GM21381 (cell line): ENCODE results near the gene RRBP1.

ENCODE experiments used
- ATAC-seq: cut with Tn5 transposase; IDR thresholded peaks from one replicate; pipeline ENCODE4 v1.9.1; 2021; ENCODE audit warnings: mild to moderate bottlenecking, moderate library complexity; ENCODE audit not compliant: unreplicated experiment

Gene RRBP1, protein sequence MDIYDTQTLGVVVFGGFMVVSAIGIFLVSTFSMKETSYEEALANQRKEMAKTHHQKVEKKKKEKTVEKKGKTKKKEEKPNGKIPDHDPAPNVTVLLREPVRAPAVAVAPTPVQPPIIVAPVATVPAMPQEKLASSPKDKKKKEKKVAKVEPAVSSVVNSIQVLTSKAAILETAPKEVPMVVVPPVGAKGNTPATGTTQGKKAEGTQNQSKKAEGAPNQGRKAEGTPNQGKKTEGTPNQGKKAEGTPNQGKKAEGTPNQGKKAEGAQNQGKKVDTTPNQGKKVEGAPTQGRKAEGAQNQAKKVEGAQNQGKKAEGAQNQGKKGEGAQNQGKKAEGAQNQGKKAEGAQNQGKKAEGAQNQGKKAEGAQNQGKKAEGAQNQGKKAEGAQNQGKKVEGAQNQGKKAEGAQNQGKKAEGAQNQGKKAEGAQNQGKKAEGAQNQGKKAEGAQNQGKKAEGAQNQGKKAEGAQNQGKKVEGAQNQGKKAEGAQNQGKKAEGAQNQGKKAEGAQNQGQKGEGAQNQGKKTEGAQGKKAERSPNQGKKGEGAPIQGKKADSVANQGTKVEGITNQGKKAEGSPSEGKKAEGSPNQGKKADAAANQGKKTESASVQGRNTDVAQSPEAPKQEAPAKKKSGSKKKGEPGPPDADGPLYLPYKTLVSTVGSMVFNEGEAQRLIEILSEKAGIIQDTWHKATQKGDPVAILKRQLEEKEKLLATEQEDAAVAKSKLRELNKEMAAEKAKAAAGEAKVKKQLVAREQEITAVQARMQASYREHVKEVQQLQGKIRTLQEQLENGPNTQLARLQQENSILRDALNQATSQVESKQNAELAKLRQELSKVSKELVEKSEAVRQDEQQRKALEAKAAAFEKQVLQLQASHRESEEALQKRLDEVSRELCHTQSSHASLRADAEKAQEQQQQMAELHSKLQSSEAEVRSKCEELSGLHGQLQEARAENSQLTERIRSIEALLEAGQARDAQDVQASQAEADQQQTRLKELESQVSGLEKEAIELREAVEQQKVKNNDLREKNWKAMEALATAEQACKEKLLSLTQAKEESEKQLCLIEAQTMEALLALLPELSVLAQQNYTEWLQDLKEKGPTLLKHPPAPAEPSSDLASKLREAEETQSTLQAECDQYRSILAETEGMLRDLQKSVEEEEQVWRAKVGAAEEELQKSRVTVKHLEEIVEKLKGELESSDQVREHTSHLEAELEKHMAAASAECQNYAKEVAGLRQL (N-terminal part only)

GRCh38 chr20:17682103-17682888, at the start of gene RRBP1:
Gene RRBP1 (minus strand): TSS chr20:17682242. CDS start chr20:17660507, 21,735 bp downstream.
- peak; percentile 82 for ATAC-seq

GRCh38 chr20:17731233-17731632, 49.2 kb upstream of the RRBP1 start:
- ATAC-seq = no peak

GRCh38 chr20:17730071-17730470, 48.0 kb upstream of the RRBP1 start:
- no peak for ATAC-seq

- no peak for ATAC-seq
Observed at GRCh38 chr20:17728074-17728473, 46.0 kb upstream of the RRBP1 start.

- no peak for ATAC-seq
Observed at GRCh38 chr20:17727351-17727750, 45.3 kb upstream of the RRBP1 start.

DNA sequence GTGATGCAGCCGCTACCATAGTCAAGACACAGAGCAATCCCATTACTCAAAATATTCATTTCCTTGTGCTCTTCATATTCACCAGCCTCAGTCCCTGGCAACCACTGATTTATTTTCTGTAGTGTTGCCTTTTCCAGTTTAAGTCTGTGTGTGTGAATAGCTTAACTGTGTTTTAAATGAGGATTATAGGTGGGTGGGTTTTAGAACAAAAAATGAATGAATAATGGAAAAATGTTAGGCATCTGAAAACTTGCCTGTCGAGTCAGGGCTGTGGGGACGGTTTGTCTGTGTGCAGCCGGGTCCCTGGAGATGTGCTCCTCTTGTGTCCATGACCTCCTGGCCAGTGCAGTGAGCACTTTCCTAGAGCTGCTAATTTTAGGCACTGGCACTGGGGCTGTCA, 44.9 kb upstream of the RRBP1 start:
- no peak for ATAC-seq

- ATAC-seq = no peak
Observed at GRCh38 chr20:17725094-17725835, 43.2 kb upstream of the RRBP1 start.

DNA sequence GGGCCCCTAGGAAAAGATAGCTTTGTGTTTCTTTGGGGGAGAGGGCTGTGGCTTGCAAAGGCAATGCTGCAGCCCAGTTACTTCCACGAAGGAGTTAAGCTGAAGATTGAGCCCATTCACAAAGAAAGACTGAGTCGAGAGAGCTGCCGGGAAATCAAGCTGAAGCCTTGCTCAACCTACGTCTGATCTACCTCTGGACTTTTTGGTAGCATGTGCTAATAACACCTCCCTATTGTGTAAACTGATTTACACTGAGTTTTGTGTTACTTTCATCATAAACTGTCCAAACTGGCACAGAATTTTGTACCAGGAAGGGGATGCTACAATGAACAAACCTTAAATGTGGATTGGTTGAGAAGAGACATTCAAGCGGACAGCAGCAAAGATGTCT, 41.3 kb upstream of the RRBP1 start:
- no peak for ATAC-seq

DNA sequence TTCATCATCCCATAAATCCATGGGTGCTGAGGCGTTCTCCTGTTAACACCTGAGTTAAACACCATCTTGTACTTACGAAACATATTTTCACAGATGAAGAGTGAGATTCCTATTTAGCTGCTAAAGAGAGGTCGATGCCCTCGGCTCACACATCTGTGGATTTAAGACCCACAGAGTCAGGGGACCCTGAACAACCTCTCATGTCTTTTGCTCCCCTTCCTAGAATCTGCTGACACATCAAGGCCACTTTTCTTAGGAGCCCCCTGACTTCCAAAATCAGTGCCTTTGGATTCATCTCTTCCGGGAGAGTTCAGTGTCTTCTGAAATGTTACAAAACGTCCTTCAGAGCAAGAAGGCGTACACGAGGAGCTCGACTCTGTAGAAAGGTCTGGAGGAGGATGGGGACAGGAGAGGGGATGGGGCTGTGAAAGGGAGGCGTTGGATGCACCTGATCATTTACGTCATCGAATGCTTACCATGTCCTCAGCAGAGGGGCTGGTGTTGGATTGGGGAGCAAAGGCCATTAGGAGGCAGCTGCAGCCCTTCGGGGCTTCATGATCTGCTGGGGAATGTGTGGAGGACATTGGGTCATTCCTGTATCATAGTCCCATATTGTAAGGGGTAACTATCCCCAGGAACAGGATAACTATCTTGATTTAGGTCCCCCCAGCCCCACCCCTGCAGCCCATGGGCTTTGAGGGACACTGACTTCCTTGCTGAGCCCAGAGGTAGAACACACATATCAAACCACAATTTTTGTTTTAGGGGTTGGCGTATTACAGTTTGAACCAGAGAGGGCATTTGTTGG, 40.7 kb upstream of the RRBP1 start:
- no peak for ATAC-seq

- no peak for ATAC-seq
Observed at GRCh38 chr20:17721802-17722486, 39.9 kb upstream of the RRBP1 start.

DNA sequence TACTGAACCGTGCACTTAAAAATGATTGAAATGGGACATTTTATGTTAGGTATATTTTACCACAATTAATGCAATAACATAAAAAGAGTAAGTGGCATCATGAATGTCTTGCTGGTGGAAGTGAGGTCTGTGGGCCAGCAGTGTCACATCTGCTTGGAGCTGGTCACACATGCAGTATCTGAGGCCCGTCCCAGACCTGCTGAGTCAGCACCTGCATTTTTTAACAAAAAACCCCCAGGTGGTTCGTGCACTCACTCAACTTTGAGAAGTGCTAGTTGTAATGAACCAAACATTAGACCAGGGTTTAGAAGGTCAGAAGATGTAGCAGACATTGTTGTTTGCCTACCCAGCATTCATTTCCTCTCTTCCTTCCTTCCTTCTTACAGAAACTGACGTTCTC, 38.7 kb upstream of the RRBP1 start:
- ATAC-seq = no peak

- no peak for ATAC-seq
Observed at GRCh38 chr20:17716331-17716730, 34.3 kb upstream of the RRBP1 start.

DNA sequence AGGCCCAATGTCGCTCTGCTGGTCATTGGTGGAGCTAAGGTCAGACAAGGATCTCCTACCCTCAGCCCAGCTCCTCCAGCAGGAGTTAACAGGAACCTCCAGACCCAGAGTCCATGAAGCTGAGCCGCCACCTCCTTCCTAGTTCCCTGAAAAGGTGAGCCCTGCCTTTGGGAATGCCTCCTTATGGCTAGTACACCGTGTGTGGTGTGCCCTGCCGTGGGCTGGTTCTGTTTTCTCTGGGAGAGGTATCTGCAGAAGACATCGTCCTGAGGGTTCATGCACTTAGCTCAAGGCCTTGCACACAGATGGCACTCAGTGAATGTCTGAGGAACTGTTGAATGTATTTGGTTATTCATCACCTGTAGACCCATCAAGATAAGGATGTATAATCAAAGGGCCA, 33.0 kb upstream of the RRBP1 start:
- ATAC-seq = no peak

- ATAC-seq = no peak
Observed at GRCh38 chr20:17714597-17714996, 32.6 kb upstream of the RRBP1 start.

- no peak for ATAC-seq
Observed at GRCh38 chr20:17712708-17713107, 30.7 kb upstream of the RRBP1 start.

DNA sequence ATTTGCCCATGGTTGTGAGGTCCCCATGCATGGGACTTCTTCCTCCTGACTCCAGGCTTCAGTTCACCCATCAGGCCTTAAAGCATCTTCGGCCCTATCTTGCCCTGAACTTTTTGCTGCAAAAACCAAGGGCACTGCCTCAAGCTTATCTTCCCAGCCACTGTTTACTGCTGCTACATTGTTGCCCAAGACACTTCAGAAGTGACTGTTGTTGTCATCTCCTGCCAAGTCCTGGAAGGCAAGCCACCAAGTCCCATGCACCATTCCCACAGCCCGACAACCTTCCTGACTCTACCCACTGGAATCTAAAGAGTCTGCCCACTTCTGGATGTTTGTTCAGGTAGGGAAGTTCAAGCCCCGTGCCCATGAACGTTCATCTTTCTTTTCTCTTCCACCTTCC, 30.2 kb upstream of the RRBP1 start:
- ATAC-seq = no peak

GRCh38 chr20:17711267-17711627, 29.2 kb upstream of the RRBP1 start:
- ATAC-seq = no peak
